Amygdala (tissue), 56 donors: ENCODE measurements around the gene TMEM165.

Source experiments
- DNase-seq, 56 donors: peaks; one replicate each; lab custom pipeline; 2025; lab: John Stamatoyannopoulos, UW

TMEM165 gene

GRCh38 chr4:55366621-55367020, 29.1 kb upstream of the TMEM165 start:
- peak in 1 of 56 donors; percentile 7 for DNase-seq

DNA sequence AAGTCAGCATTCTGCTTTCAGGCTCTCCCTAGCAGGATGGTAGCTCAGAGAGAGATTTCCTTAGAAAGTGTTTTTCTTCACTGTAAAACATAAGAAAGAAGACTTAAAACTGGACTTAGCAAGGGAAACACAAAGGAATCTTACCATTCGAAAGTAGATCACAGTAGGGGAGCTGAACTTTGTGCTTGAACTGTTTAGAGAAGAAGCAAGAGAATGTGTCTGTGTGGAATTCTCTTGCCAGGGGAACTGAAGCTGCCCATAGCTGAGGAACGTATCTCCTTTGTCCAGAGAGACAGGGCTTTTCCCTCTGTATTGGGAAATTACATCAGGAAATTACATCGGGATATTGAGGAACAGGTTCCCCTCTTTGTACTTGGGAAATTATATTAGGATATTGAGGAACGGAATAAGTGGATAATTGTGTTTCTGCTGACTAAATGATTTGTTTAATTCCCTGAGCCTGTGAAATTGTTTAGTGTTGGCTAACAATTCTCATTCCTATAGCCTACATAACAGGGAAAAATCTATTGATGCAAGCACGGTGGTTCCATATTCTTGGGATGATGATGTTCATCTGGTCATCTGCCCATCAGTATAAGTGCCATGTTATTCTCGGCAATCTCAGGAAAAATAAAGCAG, 28.6 kb upstream of the TMEM165 start:
- DNase-seq, result no peak

DNA sequence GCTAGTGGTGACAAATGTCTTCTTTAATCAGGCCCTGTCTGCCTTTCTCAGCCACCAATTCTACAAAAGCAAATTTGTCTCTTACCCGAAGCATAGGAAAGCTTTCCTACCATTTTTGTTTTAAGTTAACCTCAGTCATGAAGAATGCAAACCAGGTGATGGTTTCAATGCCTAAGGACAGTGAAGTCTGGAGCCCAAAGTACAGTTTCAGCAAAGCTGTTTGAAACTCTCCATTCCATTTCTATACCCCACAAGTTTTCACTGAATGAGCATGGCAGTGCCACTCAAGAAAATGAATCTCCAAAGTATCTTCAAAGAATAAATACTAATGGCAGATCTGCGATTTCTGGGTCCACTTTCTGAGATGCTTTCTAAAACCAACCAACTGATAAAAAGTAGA, 25.8 kb upstream of the TMEM165 start:
- DNase-seq, result no peak

DNA sequence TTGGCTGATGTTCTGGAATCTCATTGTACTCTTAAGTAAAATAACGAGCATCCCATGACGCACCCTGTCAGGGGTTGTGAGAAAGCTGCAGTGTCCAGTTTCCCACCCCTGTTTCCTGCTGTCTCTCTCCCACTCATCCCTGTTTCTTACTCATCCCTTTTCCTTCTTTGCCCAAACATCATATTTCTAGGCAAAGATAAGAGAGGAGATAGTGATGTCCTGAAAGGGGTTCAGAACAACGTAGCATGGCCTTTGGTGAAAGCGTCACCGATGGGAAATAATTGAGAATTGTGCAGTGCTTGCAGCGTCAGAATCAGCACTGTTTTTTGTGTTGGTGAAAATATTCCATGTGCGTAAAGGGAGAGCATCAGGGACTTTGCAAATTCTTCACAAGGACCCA, 23.5 kb upstream of the TMEM165 start:
- no peak for DNase-seq

GRCh38 chr4:55373461-55373860, 22.3 kb upstream of the TMEM165 start:
- peak in 4 of 56 donors; percentile 13 to 23 (median 18) for DNase-seq

GRCh38 chr4:55376698-55377097, 19.1 kb upstream of the TMEM165 start:
- no peak for DNase-seq

DNA sequence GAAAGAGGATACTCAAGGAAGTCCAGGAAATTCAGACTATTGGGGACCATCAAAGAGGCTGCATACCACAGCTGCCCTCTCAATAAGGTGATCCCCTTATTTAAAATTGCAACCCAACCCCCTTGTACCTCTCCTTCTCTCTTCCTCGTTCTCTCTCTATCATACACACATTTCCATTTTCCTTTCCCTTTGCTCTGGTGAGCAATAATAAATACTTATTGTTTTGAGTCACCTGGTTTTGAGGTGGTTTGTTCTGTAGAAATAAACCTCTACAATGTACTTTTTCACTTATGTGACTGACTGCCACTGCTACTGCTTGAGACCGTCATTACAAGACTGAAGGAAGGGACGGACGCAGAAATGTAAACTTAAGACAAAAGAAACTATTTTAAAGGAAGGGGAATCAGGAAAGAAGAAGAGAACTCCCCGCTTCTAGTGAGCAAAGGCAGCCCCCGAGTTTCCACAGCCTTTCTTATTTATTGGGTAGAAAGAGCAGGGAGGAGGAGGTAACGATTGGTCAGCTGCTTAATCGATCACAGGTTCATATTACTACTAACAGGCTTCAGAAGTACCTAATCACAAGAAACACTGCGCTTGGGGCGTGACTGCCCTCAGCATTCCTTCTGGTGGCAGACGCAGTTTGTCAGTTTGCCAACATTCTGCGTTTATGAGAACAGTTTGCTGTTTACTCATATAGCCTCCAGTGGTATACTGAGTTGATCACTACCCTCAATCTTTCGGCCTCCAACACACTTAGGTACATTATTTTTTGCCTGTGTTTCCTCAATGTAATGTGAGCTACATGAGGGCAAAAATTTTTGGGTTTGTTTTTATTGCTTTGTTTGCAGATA, 16.9 kb upstream of the TMEM165 start:
- no peak for DNase-seq

- no peak for DNase-seq
These were observed 15.2 kb upstream of the TMEM165 start for GRCh38 chr4:55380576-55380975.

GRCh38 chr4:55381502-55381901, 14.3 kb upstream of the TMEM165 start:
- DNase-seq, result no peak

- no peak for DNase-seq
These were observed 13.2 kb upstream of the TMEM165 start for GRCh38 chr4:55382488-55383003.

DNA sequence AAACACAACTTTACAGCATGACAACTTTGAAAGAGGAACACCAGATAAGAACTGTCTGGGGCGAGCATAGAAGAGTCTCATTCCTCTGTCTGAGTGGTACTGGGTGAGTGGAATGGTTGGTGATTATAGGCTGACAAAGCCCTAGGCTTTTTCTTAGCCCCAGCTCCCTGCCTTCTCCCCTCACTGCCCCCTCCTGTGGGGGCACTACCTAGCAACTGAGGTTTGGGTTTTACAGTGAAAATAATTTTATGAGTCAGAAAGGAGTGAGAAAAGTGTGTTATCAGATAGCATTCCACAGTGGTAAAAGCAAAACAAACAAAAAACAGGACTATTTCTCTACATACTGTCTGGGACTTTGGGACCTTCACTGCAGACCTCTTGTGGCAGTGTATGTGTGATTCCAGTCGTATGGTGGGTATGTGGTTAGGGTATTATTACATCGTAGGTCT, 10.5 kb upstream of the TMEM165 start:
- no peak for DNase-seq

GRCh38 chr4:55386073-55386472, 9.7 kb upstream of the TMEM165 start:
- no peak for DNase-seq

DNA sequence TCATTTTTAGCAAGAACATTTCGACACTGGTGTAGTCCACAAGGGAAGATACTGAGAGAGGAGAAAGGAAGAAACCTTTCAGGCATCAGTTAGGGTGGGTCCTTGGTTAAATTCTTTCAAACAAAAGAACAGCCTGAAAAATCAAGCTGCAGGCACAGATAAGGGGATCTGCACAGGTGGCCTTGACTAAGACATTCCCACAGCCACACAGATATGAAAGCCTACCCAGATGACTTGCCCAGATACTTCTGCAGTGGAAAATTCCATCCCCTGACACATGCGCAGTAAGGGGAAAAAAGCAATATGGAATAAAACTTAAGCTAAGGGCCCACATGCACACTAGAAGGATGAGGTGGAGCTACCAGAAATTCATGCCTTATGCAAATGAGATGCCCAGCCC, 8.9 kb upstream of the TMEM165 start:
- no peak for DNase-seq

GRCh38 chr4:55393461-55394320, 2.1 kb upstream of the TMEM165 start:
- peak in 25 of 56 donors; percentile 3 to 62 (median 26) for DNase-seq

DNA sequence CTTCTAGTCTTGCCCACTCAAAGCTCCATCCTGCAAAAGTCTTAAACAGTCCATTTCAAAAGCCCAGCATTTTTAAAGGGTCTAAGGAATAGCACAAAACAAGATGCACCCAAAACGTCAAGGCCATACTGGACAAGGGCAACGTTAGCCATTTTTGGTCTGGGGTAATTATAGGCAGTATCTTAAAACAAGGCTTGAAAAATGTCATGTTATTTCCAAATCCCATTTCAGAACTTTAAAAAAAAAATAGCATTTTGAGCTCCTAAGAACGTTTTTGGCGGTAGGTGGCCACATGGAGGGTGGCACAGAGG, 584 bp upstream of the TMEM165 start:
- DNase-seq, result no peak

GRCh38 chr4:55396308-55397125, 760 bp downstream of the TMEM165 start:
- DNase-seq, result peak in 22 of 56 donors; percentile 5 to 59 (median 32)

DNA sequence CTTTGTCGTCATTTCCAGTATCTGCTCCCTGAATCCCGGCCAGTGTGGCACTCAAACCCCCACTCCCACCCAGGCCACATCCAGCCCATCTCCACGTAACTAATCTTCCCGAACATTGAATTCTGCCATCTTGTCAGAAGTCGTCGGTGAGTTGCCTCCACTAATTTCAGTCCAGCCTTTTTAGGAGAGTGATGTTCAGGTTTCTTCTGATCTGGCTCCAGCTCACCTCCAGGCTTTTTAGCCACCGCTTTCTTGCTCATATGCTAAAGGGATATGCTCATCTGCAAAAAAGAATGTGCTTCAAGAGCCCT, 1.3 kb downstream of the TMEM165 start:
- peak in 6 of 56 donors; percentile 8 to 45 (median 18) for DNase-seq

GRCh38 chr4:55397520-55398321, 2.0 kb downstream of the TMEM165 start:
- no peak for DNase-seq

GRCh38 chr4:55398461-55398860, 2.7 kb downstream of the TMEM165 start:
- no peak for DNase-seq
